ENCODE measurements around the gene BCL11B.

DNA sequence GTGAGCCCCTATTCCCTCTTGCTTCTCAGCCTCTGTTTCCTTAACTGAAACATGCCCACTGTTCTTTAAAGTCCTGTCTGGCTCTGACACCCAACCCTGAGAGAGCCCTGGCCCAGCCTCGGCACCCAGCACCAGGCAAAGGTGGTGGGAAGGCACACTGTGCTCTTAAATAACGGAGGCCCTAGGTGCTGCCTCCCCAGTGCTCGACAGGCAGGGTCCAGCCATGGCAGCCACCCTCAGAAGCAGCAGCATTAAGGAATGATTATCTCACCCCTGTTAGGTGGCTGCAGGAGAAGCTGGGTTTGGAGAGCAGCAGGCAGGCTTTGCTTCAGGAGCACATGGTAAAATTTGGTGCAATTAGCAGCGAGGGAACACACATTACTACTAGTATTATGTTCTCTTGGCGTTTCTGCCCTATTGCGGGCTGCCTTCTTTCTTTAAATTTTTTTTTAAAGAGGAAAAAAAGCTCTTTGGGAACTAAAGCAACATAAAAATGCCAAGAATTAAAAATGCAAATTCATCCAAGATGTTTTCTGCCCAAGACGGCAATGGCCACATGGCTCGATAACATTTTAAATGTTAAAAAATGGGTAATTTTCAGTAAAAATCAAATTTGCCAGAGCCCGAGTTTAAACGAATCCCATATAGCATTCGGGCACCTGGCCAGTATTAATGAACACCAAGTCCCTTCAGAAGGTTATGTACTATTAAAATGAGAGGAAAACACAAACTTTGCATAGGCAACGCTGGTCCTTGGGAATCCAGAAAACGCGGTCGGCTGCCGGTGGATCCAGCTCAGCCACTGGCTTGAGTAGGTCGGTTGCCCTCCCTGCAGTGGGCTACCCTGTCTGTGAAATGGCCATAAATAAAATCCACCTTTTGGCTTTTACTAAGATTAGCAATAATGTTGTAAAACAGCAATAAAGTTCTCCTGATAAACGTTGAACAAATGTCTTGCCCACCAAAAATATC, 152.2 kb downstream of the BCL11B start:
- no peak for TF ChIP-seq POLR2A (IDR thresholded peaks at IDR 0.05)
- TF ChIP-seq, protein P1, sequence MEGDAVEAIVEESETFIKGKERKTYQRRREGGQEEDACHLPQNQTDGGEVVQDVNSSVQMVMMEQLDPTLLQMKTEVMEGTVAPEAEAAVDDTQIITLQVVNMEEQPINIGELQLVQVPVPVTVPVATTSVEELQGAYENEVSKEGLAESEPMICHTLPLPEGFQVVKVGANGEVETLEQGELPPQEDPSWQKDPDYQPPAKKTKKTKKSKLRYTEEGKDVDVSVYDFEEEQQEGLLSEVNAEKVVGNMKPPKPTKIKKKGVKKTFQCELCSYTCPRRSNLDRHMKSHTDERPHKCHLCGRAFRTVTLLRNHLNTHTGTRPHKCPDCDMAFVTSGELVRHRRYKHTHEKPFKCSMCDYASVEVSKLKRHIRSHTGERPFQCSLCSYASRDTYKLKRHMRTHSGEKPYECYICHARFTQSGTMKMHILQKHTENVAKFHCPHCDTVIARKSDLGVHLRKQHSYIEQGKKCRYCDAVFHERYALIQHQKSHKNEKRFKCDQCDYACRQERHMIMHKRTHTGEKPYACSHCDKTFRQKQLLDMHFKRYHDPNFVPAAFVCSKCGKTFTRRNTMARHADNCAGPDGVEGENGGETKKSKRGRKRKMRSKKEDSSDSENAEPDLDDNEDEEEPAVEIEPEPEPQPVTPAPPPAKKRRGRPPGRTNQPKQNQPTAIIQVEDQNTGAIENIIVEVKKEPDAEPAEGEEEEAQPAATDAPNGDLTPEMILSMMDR (IDR thresholded peaks at IDR 0.05) = no peak

Data from upper lobe of left lung (tissue), 4 donors.